Measurements from ENCODE around the gene ZNF518A. TPM values are rescaled to one million over a fixed set of nuclear protein-coding genes. Genes with fewer than 3 reads are reported as not detected.

The ZNF518A gene
- total RNA-seq, 2 experiments from 2014 or later = 16.0 to 16.2 TPM

- Mint-ChIP-seq H3K4me1 (peaks cover 6% of the 10 kb centered on the region), H3K27ac (no peak overlapping the region), H3K4me3 (no peak overlapping the region), H3K36me3 (ENCODE audit: low read depth) (peaks cover 3% of the 10 kb centered on the region), H3K27me3 (peaks cover 61% of the 10 kb centered on the region), H3K9me3 (no peaks in the 10 kb centered on the region)
- POLR2A ChIA-PET = no interaction called here
- CTCF ChIA-PET = no interaction called here
- no peak for DNase-seq
Measured at GRCh38 chr10:96107623-96108038, 22.5 kb upstream of the ZNF518A start.

GRCh38 chr10:96112531-96112930 lies 17.6 kb upstream of the ZNF518A start:
- ChIA-PET CTCF (no interaction called here), POLR2A (no interaction called here)
- peaks cover 3% of the 10 kb centered on the region for H3K36me3 Mint-ChIP-seq (ENCODE audit: low read depth)
- H3K4me3 Mint-ChIP-seq = no peak overlapping the region
- no peak for DNase-seq
- peaks cover 6% of the 10 kb centered on the region for H3K4me1 Mint-ChIP-seq
- peaks cover 67% of the 10 kb centered on the region for H3K27me3 Mint-ChIP-seq
- no peak overlapping the region for H3K27ac Mint-ChIP-seq
- H3K9me3 Mint-ChIP-seq = no peaks in the 10 kb centered on the region

- no peaks in the 10 kb centered on the region for H3K9me3 Mint-ChIP-seq
- ChIA-PET POLR2A (interaction anchor here (0.8 to 6.5 kb wide), 2 partner anchors 11 to 29 kb away, joined by 3 to 26 read pairs; partner anchors contain the start of gene ZNF518A), CTCF (interaction anchor here (0.6 to 1.4 kb wide), 3 partner anchors 11 to 854 kb away, joined by 3 to 4 read pairs (median 4); partner anchors contain the start of gene ZNF518A)
- no peak for DNase-seq
- peaks cover 48% of the 10 kb centered on the region for H3K27me3 Mint-ChIP-seq
- no peak overlapping the region for H3K27ac Mint-ChIP-seq
- no peaks in the 10 kb centered on the region for H3K36me3 Mint-ChIP-seq (ENCODE audit: low read depth)
- no peak overlapping the region for H3K4me3 Mint-ChIP-seq
- H3K4me1 Mint-ChIP-seq = peaks cover 3% of the 10 kb centered on the region
Measured at GRCh38 chr10:96118604-96119450, 11.3 kb upstream of the ZNF518A start.

GRCh38 chr10:96122824-96123223 lies 7.3 kb upstream of the ZNF518A start:
- peaks cover 5% of the 10 kb centered on the region for H3K4me1 Mint-ChIP-seq
- DNase-seq = no peak
- ChIA-PET POLR2A (interaction anchor here (2.1 kb wide), 1 partner anchor 33 kb away, joined by 17 read pairs; no protein-coding TSS in a partner anchor), CTCF (no interaction called here)
- peaks cover 3% of the 10 kb centered on the region for H3K36me3 Mint-ChIP-seq (ENCODE audit: low read depth)
- peaks cover 49% of the 10 kb centered on the region for H3K27me3 Mint-ChIP-seq
- H3K4me3 Mint-ChIP-seq = no peak overlapping the region
- no peak overlapping the region for H3K27ac Mint-ChIP-seq
- H3K9me3 Mint-ChIP-seq = no peaks in the 10 kb centered on the region

GRCh38 chr10:96124230-96125141 lies 5.6 kb upstream of the ZNF518A start:
- no peak overlapping the region for H3K27ac Mint-ChIP-seq
- CTCF ChIA-PET = interaction anchor here (0.7 to 1.0 kb wide), 2 partner anchors 19 to 701 kb away, joined by 3 read pairs; no protein-coding TSS in a partner anchor

GRCh38 chr10:96125142-96125515 lies 5.0 kb upstream of the ZNF518A start:
- DNase-seq = no peak
- Mint-ChIP-seq H3K36me3 (ENCODE audit: low read depth) (peaks cover 15% of the 10 kb centered on the region), H3K4me3 (no peak overlapping the region), H3K27ac (no peak overlapping the region), H3K27me3 (peaks cover 40% of the 10 kb centered on the region), H3K4me1 (peaks cover 14% of the 10 kb centered on the region), H3K9me3 (peaks cover 2% of the 10 kb centered on the region)
- ChIA-PET CTCF (no interaction called here), POLR2A (no interaction called here)

More at GRCh38 chr10:96124230-96125141, 5.6 kb upstream of the ZNF518A start:
- H3K27me3 Mint-ChIP-seq = peaks cover 44% of the 10 kb centered on the region
- peaks cover 2% of the 10 kb centered on the region for H3K9me3 Mint-ChIP-seq
- H3K4me3 Mint-ChIP-seq = no peak overlapping the region
- H3K36me3 Mint-ChIP-seq (ENCODE audit: low read depth) = peaks cover 10% of the 10 kb centered on the region
- no peak for DNase-seq
- H3K4me1 Mint-ChIP-seq = peaks cover 10% of the 10 kb centered on the region
- POLR2A ChIA-PET = interaction anchor here (0.6 to 2.1 kb wide), 2 partner anchors 34 to 480 kb away, joined by 3 to 17 read pairs; no protein-coding TSS in a partner anchor

- Mint-ChIP-seq H3K4me3 (peak overlapping the region; percentile 91), H3K27me3 (peaks cover 16% of the 10 kb centered on the region), H3K9me3 (peaks cover 2% of the 10 kb centered on the region), H3K36me3 (ENCODE audit: low read depth) (peaks cover 46% of the 10 kb centered on the region), H3K27ac (peak overlapping the region; percentile 99), H3K4me1 (peaks cover 30% of the 10 kb centered on the region)
- CTCF ChIA-PET = interaction anchor here (0.9 to 2.4 kb wide), 12 partner anchors 8 to 437 kb away, joined by 3 to 31 read pairs (median 4); partner anchors contain the start of gene TCTN3
- POLR2A ChIA-PET = interaction anchor here (0.6 to 2.4 kb wide), 29 partner anchors 8 to 702 kb away, joined by 3 to 229 read pairs (median 4); partner anchors contain the start of genes CC2D2B, CCNJ and TCTN3
- DNase-seq = peak; percentile 81
Measured at GRCh38 chr10:96130326-96130995, 364 bp downstream of the ZNF518A start.

- ChIA-PET POLR2A (interaction anchor here (0.9 kb wide), 1 partner anchor 42 kb away, joined by 4 read pairs; no protein-coding TSS in a partner anchor), CTCF (no interaction called here)
- H3K4me1 Mint-ChIP-seq = peaks cover 33% of the 10 kb centered on the region
- H3K9me3 Mint-ChIP-seq = peaks cover 2% of the 10 kb centered on the region
- no peak for DNase-seq
- peaks cover 8% of the 10 kb centered on the region for H3K27me3 Mint-ChIP-seq
- no peak overlapping the region for H3K27ac Mint-ChIP-seq
- H3K4me3 Mint-ChIP-seq = peak overlapping the region; percentile 91
- H3K36me3 Mint-ChIP-seq (ENCODE audit: low read depth) = peaks cover 48% of the 10 kb centered on the region
Measured at GRCh38 chr10:96131621-96132020, 1.5 kb downstream of the ZNF518A start.

- H3K27ac Mint-ChIP-seq = no peak overlapping the region
- peaks cover 63% of the 10 kb centered on the region for H3K36me3 Mint-ChIP-seq (ENCODE audit: low read depth)
- no peak for DNase-seq
- H3K27me3 Mint-ChIP-seq = no peaks in the 10 kb centered on the region
- H3K9me3 Mint-ChIP-seq = peaks cover 2% of the 10 kb centered on the region
- CTCF ChIA-PET = interaction anchor here (1.2 kb wide), 1 partner anchor 439 kb away, joined by 3 read pairs; the partner anchor contains the start of gene TCTN3
- no peak overlapping the region for H3K4me3 Mint-ChIP-seq
- peaks cover 43% of the 10 kb centered on the region for H3K4me1 Mint-ChIP-seq
- POLR2A ChIA-PET = interaction anchor here (2.0 kb wide), 1 partner anchor 43 kb away, joined by 7 read pairs; no protein-coding TSS in a partner anchor
Measured at GRCh38 chr10:96133135-96133534, 3.0 kb downstream of the ZNF518A start.

GRCh38 chr10:96136810-96137209 lies 6.7 kb downstream of the ZNF518A start:
- POLR2A ChIA-PET = no interaction called here
- Mint-ChIP-seq H3K9me3 (no peaks in the 10 kb centered on the region), H3K4me3 (no peak overlapping the region), H3K36me3 (ENCODE audit: low read depth) (peaks cover 72% of the 10 kb centered on the region), H3K4me1 (peaks cover 27% of the 10 kb centered on the region), H3K27me3 (no peaks in the 10 kb centered on the region), H3K27ac (no peak overlapping the region)
- no peak for DNase-seq
- CTCF ChIA-PET = interaction anchor here (0.9 kb wide), 1 partner anchor 120 kb away, joined by 3 read pairs; no protein-coding TSS in a partner anchor

- Mint-ChIP-seq H3K36me3 (ENCODE audit: low read depth) (peaks cover 74% of the 10 kb centered on the region), H3K27me3 (no peaks in the 10 kb centered on the region), H3K4me3 (no peak overlapping the region), H3K4me1 (peaks cover 22% of the 10 kb centered on the region), H3K27ac (no peak overlapping the region), H3K9me3 (no peaks in the 10 kb centered on the region)
- CTCF ChIA-PET = interaction anchor here (1.0 kb wide), 1 partner anchor 8 kb away, joined by 4 read pairs; the partner anchor contains the start of gene ZNF518A
- POLR2A ChIA-PET = interaction anchor here (1.0 to 2.6 kb wide), 2 partner anchors 8 to 48 kb away, joined by 6 to 18 read pairs; partner anchors contain the start of gene ZNF518A
- DNase-seq = no peak
Measured at GRCh38 chr10:96137567-96137966, 7.5 kb downstream of the ZNF518A start.

GRCh38 chr10:96138102-96138501 lies 8.0 kb downstream of the ZNF518A start:
- Mint-ChIP-seq H3K4me1 (peaks cover 22% of the 10 kb centered on the region), H3K36me3 (ENCODE audit: low read depth) (peaks cover 79% of the 10 kb centered on the region), H3K27ac (no peak overlapping the region), H3K4me3 (no peak overlapping the region), H3K27me3 (no peaks in the 10 kb centered on the region), H3K9me3 (no peaks in the 10 kb centered on the region)
- no peak for DNase-seq
- ChIA-PET CTCF (interaction anchor here (1.0 kb wide), 1 partner anchor 8 kb away, joined by 4 read pairs; the partner anchor contains the start of gene ZNF518A), POLR2A (interaction anchor here (1.0 to 2.6 kb wide), 2 partner anchors 8 to 48 kb away, joined by 6 to 18 read pairs; partner anchors contain the start of gene ZNF518A)
